Stimulated activated naive CD4-positive, alpha-beta T cell treated with Interleukin-2 at 50 U/mL for 16 hours (primary cell): Measurements from ENCODE around the gene CHPF2.

Experiments used
- DNase-seq: peaks from one replicate; lab custom pipeline; 2025; lab: John Stamatoyannopoulos, UW

Gene CHPF2, protein sequence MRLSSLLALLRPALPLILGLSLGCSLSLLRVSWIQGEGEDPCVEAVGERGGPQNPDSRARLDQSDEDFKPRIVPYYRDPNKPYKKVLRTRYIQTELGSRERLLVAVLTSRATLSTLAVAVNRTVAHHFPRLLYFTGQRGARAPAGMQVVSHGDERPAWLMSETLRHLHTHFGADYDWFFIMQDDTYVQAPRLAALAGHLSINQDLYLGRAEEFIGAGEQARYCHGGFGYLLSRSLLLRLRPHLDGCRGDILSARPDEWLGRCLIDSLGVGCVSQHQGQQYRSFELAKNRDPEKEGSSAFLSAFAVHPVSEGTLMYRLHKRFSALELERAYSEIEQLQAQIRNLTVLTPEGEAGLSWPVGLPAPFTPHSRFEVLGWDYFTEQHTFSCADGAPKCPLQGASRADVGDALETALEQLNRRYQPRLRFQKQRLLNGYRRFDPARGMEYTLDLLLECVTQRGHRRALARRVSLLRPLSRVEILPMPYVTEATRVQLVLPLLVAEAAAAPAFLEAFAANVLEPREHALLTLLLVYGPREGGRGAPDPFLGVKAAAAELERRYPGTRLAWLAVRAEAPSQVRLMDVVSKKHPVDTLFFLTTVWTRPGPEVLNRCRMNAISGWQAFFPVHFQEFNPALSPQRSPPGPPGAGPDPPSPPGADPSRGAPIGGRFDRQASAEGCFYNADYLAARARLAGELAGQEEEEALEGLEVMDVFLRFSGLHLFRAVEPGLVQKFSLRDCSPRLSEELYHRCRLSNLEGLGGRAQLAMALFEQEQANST

DNA sequence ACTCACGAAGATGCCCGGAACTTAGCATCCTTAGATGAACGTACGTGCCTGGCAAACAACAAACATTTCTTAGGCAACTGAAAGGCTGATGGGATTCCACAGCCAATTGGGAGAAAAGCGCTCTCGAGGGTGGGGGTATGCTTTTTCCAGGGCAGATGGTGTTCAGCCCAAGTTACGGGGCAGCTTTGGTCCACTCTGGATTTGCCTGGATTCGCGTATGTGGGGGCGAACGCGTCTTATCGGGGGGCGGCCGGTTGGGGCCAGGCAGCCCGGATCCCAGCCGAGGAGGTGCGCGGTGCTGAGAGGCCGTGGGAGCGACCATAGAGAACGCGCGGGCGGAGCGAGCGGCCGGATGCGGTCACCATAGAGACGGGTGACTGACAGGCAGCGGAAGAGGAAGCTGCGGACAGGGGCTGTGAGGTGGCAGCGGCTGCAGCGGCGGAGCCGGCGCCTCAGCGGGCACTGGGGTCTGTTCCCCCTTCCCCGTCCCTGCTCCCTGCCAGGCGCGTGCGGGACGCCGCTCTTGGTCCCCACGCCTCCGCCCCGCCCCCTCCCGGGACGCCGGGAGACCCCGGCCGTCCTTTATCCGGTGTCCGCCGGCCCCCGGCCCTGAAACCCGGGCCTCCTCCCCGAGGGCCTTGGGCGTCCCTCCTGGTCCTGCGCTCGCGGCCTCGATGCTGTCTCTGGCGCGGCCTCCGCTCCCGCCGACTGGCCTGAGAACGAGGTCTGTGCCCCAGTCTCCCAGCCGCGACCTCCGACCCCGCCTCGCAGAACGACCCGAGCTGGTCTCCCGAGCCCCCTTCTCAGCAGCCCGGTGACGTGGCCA lies at the start of gene CHPF2:
Gene CHPF2, plus strand, starts transcription at position 393 of the 826 bp plus-strand sequence. CDS start 1,529 bp downstream, outside the sequence.
- DNase-seq = peak; percentile 90

DNA sequence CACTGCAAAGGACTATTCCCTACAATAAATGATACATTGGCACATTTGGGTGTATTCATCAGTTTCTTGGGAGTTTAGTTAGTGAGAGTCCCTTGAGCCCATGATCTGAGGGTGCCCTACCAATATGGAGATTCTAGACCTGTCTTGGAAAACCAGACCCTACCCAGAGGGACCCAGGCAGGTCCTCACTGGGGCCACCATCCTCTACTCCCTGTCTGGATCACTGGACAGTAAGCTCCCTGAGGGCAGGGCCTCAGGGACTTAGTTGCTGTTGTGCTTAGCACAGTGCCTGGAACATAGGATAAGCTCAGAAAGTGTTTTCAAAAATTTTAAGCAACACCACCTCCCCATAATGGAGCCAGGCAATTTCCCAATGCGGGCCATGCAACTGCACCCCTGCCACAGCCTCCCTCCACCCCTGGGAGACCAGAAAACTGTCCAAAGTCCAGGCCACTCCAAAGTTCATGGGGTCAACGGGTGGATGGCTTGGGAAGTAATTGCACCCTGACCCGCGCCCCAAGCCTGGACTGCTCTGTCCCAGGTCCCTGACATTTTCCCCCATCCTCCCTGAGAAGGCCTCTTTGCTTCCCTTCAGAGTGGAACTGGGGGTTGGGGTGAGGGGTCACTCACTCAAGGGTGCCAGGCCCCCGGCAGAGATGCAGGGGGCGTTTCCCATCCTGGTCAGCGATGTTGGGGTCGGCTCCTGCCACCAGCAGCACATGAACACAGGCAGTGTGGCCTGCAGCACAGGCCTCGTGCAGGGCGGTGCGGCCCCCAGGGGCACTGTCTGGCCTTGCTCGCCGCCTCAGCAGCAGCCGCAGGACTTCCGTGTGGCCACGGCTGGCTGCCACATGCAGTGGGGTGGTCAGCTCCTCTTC lies 46.3 kb upstream of the CHPF2 start:
- DNase-seq = no peak

DNA sequence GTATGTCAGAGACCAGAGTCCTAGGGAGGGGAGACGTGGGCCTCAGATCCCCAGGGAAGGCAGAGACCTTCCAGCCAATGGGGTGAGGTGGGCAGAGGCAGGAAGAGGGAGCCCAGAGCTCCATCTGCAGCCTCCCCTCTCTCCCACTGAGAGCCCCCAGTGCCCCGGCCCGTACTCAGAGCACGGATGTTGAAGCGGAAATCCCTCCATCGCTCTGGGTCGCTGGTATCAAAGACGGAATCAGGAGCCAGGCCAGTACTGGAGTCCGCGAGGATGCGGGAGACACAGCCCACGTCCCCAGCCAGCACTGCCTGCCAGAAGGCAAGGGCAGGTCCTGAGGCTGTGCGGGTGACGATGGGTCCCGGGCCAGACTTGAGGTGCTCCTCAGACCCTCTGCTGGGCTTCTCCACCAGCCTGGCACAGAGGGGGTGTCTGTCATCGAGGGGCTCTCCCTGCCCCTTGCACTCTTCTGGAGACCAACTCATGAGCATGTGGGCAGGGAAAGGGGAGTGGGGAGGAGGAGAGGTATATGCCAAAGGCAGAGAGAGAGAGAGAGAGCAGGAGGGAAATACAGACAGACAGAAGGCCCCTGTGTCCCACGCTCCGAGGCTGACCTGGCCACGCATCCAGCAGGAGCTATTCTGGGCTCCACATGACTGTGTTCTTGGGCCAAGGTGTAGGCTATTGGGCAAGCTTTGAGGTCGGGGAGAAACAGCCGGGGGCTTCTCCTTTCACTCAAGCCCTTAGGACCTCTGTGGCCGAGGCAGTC lies 45.5 kb upstream of the CHPF2 start, which contains the start of gene ASB10:
Gene ASB10, minus strand, starts transcription at position 611 of the 769 bp plus-strand sequence. Its CDS starts 120 bp downstream, at position 491.
- no peak for DNase-seq

DNA sequence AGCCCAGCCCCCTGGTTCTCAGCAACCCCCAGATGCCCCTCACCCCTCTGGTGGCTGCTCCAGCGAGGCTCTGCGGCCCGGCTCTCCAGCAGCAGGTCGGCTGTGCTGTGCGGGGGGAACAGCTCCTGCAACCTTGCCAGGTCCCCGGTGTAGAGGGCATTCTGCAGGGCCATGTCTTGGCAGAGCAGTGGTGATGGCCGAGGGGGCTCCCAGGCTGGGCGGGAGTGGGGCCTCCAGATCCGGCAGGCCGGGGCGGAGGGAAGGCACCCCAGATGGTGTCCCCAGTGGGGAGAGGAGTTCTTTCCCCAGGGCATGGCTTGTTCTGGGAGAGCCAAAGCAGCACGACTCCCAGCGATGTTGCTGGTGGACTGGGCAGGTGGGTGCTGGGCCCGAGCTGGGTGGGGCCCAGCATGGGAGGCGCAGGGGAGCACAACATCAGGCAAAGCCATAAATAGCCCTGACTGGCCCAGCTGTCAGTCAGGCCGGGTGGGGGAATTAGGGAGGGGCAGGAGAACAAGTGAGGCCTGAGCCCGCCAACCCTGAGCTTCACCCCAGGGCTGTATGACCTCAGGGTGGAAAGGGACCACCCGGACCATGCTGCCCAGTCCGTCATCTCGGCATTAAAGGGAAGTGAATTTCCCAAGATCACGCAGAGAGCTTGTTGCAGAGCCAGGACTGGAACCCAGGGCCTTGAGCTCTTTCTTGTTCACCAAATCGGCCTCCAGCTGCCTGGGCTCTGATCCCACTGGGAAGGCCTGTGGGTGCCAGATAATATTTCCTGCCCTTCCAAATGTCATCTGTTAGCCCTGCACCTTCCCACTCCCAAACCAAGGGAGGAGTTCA lies 44.7 kb upstream of the CHPF2 start:
- DNase-seq = no peak

DNA sequence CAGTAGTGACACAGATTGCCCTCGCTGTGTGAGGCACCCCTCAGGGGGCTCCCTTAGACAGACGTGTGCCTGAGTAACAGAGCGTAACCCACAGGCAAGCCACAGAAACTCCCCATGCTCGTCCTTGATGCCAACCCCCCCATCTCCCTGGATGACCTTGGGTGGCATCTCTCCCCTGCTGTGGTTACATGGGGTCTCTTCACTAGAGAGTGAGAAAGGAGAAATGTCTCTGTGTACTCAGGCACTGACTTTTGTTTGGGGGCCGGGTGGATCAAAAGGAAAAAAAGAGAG lies 44.1 kb upstream of the CHPF2 start:
- DNase-seq = no peak

DNA sequence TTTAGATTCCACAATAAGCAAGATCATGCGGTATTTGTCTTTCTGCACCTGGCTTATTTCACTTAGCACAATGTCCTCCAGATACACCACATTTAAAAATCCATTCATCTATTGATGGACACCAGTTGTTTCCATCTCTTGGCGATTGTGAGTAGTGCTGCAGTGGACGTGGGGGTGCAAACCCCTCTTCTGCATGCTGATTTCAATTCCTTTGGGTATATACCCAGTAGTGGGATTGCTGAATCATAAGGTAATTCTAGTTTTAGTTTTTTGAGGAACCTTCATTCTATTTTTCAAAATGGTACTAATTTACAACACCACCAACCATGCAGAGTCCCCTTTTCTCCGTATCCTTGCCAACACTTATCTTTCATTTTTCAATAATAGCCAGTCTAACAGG lies 43.2 kb upstream of the CHPF2 start:
- DNase-seq = no peak

DNA sequence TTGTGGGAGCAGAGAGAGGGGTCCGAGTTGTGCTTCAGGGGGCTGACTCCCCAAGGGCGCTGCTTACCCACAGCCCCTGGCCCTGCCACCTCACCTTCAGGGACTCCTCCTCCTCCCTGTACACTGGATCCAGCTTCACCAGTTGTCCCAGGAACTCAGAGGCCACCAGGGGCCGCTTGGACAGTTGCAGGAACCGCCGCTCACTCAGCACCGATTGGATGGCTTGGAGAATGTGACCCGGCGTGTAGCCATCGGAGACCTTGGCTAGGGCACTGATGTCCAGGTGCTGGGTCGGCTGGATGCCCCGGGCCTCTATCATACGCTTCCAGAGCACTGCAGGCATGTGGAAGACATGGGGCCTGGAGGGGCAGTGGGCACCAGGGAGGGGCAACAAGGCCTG lies 40.7 kb upstream of the CHPF2 start:
- no peak for DNase-seq

DNA sequence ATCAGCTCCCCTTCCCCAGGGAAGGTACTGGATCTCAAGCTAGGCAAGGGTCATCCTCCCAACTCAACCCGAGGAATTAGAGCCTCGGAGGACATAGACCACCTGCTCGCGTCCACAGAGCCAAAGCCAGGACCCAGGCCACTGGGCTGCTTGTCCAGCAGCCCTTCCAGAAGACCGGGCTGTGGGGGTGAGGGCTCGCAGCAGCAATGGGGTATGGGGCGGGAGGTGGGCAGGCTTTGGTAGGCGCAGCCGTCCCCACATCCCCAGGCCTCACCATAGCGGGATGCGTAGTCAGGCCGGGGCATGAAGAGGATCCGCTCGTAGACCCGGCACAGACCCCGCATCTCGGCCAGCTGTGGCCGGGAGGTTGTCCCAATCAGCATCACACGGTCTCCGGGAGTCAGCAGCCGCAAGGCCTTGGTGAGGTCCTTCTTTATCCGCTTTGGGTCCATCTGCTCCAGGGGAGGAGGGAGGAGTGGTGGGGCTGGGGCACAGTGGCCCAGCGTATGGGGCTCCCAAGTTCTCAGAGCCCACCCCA lies 40.2 kb upstream of the CHPF2 start:
- DNase-seq = no peak

DNA sequence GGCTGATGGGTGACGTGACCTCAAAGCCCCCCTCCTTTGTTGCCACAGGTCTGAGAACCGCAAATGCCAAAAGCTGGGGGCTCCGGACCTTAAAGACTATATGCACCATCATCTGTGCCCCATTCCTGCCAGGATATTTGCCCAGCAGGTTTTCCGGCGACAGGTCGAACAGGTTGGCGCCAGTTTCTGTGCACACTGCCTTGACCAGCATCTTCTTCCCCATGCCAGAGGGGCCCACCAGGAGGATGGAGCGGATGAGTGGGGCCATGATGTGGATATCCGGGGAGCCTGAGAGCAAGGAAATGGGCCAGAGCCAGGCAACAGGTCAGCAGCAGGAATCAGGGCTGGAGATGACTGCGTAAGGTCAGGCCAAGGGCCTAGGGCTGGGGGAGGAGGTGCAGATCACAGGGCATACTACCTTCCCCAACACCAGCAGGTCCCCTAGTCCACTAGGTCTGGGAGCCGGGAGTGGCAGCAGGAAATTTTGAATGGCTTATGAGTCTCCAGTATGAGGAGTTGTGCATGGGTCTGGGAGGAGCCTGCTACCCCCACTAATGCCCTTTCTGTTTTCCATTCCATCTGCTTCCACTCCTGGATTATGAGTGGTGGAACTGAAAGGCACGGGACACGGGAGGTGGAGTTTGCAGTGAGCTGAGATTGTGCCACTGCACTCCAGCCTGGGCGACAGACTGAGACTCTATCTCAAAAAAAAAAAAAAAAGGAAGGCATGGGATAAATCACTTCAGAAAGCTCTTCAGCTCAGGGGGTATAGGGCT lies 38.9 kb upstream of the CHPF2 start:
- no peak for DNase-seq

DNA sequence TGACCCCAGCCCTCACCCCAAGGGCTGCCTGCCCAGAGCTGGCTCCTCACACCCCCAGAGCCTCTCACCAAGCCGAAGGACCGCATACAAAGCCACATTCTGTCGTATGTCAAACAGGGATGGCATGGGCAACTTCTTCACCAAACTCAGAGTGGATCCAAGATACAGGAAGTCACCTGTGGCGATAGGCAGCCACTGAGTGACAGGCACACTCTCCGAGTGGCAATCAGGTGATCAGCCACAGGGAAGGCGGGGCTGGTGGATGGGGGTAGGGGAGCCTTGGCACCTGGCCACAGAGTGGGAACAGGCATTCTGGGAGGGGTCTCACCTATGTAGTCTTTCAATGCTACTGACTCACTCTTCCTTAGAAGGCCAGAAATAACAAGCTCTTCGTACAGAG lies 38.1 kb upstream of the CHPF2 start:
- no peak for DNase-seq

DNA sequence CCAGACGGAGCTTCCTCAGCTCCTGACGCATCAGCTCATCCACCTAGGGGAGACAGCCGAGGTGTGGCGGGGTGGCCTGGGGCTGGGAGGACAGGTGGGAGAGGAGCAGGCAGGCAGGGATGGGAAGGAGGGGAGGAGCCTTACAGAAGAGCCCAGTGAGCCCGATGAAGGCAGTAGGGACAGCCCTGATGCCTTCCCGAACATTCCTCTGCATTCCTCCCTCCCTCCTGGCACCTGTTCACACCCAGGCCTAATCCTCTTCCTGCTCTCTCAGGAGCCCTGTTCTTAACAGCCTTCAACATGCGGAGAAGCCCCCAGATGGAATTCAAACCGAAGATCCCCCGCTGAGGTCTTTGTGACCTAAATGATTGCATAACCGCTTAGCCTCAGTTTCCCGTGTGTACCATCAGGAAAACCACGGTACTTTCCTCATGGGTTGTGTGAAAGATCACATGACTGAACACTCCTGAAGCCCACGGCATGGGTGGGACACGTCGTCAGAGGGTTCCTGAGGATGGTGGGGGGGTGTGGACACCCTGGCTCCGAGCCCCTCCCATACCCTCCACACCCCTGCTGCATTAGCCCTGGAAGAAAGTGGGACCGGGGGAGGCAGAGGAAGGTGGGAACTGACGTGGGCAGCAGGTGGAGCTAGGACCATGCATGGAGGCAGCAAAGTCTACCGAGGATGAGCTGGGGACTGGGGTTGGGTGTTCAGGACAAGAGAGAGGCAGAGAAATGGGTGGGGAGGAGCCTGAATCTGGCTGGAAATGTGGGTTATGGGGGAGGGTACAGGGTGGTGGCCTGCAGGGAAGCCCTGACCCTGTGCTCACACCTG lies 36.5 kb upstream of the CHPF2 start:
- DNase-seq = no peak

DNA sequence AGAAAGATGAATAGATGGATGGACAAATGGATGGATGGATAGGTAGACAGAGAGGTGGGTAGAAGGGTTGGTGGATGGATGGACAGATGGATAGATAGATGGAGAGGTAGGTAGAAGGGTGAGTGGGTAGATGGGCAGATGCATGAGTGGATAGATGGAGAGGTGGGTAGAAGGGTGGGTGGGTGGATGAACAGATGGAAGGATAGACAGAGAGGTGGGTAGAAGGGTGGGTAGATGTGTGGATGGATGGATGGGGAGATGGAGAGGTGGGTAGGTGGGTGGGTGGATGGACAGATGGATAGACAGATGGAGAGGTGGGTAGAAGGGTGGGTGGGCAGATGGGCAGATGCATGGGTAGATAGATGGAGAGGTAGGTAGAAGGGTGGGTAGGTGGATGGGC lies 34.4 kb upstream of the CHPF2 start:
- no peak for DNase-seq

DNA sequence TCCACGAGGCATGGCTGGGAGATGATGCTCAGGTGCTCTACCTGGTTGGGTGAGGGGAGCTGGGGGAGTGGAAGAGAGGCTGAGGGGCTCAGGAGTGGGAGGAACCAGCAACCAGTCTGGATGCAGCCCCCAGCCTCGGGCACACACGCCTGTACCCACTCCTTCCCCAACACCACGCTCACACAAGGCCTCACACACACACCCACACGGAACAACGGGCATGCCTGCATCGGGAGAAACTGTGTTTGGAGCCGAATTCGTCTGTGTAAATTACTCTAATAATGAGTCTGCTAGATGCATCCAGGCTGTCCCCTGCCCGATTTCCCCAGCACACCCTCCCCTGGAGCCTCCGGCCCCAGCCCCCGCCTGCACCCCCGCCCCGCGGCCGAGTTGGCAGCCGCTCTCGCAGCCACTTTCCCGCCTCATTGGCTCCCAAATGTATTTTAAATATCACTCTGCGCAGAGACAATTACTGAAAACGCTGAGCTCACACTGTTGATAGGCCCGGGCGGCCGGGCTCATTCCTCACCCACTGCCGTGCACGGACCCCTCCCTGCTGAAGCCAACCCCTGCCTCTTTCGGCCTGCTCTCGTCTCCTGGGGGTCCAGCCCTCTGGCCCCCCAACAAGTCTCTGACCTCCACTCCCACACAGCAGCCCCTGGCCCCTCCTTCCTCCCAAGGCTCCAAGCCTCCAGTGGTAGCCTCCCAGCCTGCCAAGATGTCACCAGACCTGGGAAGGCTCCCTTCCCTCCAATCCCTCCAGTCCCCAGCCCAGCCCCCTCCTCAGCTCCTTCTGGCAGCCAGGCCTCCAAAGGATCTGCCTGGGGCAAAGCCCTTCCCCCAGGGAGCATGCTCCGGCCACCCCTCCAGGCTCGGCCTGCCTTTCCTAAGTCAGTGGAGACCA lies 33.1 kb upstream of the CHPF2 start:
- DNase-seq = no peak

DNA sequence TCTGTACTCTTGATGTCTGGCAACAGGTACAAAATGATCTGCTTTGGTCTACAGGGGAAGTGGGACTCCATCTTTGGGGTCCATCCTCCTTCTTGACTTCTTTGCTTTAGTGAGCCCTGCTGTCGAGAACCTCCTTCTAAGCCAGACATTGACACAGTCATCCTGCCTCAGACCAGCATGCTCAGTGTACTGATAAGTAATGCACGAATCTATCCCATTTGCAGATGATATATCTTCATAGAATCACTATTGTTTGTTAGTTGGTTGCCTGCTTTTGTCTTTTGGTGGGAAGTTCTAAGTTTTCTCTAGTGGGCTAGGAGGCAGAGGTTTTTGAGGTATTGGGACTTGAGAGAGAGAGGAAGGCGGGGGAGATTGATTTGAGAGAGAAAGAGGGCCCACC lies 30.9 kb upstream of the CHPF2 start:
- DNase-seq = no peak

DNA sequence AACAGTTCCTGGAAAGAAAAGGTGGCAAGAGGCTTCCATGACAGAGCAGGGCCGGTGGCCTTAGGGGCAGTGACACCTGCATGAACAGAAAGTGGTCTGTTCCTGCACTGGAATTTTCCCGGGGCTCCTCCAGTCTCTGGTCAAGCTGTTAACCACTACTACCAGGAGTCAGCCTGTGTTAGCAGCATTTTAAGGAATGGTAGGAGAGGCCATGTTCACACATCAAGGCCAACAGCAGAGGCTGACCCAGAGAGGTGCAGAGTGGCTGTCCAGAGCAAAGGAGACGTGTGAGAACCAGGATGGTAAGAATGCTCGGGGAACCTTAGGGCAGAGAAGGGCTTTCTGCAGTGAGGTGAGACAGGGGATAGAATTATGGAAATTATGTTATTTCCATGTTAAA lies 30.5 kb upstream of the CHPF2 start:
- no peak for DNase-seq

DNA sequence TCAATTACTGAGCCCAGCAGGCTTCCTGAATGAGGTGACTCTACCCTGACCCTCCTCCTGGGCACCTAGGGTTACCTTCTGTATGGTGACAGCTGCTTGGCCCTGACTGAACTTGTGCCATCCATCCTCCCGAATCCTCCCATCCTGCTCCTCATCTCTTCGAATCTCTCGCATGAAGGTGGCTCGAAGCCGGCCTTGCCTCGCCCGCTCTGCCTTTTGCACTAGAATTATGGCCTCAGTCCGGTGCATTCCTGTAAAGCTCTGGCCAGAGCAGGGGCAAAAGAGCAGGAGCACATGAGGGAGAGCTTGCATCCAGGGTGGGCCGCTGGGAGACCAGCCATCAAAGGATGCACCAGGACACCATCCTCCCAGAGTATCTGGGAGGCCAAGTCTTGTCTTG lies 29.4 kb upstream of the CHPF2 start:
- DNase-seq = no peak
